ENCODE results near the gene PPP1R27. TPM values are rescaled to one million over a fixed set of nuclear protein-coding genes. Genes with fewer than 3 reads are reported as not detected.

Gene PPP1R27
- total and polyA plus RNA-seq, 9 of the 15 experiments (the other 6 are each of a cell fraction or from before 2014, with no cell fraction given) = 0.29 to 6.9 (median 1.5) TPM; not detected in 2

- TF ChIP-seq POLR2G (IDR thresholded peaks at IDR 0.05; ENCODE audit: low read depth, low read length) (peak; percentile 64), GABPA (tag; conservative IDR thresholded peaks at IDR 0.05; ENCODE audit: low read depth) (0 out of 2 replicates have a peak, but pooled peaks have one; percentile 14), POLR2B (IDR thresholded peaks at IDR 0.05; ENCODE audit: low read depth, partially characterized antibody) (peak; percentile 28), EHMT2 (IDR thresholded peaks at IDR 0.05) (no peak), IRF2 (CRISPR knock-in tag; IDR thresholded peaks at IDR 0.05) (no peak), NFXL1 (CRISPR knock-in tag; IDR thresholded peaks at IDR 0.05) (peak; percentile 51; the same call in 1 of the 2 replicates), HNRNPL (IDR thresholded peaks at IDR 0.05; ENCODE audit: low read depth, low read length) (0 out of 2 replicates have a peak, but pooled peaks have one; percentile 4), ZFP91 (CRISPR knock-in tag; IDR thresholded peaks at IDR 0.05) (no peak), ETV1 (tag; conservative IDR thresholded peaks at IDR 0.05; ENCODE audit: low read depth) (0 out of 2 replicates have a peak, but pooled peaks have one; percentile 7), ZNF311 (CRISPR knock-in tag; IDR thresholded peaks at IDR 0.05) (no peak), C11orf30 (IDR thresholded peaks at IDR 0.05; ENCODE audit: low read depth) (no peak), PRDM10 (IDR thresholded peaks at IDR 0.05; ENCODE audit: partially characterized antibody) (no peak), FIP1L1 (IDR thresholded peaks at IDR 0.05; ENCODE audit: low read depth, low read length, poor library complexity, severe bottlenecking) (no peak), PCBP1 (IDR thresholded peaks at IDR 0.05; ENCODE audit: low read depth, low read length, poor library complexity, severe bottlenecking) (peak; percentile 74), POLR2A (conservative IDR thresholded peaks at IDR 0.05) (no peak), TBP (optimal IDR thresholded peaks at IDR 0.05; ENCODE audit: low read depth, low read length) (no peak)
- TF ChIP-seq, protein P1, sequence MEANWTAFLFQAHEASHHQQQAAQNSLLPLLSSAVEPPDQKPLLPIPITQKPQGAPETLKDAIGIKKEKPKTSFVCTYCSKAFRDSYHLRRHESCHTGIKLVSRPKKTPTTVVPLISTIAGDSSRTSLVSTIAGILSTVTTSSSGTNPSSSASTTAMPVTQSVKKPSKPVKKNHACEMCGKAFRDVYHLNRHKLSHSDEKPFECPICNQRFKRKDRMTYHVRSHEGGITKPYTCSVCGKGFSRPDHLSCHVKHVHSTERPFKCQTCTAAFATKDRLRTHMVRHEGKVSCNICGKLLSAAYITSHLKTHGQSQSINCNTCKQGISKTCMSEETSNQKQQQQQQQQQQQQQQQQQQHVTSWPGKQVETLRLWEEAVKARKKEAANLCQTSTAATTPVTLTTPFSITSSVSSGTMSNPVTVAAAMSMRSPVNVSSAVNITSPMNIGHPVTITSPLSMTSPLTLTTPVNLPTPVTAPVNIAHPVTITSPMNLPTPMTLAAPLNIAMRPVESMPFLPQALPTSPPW (CRISPR knock-in tag; IDR thresholded peaks at IDR 0.05) = peak; percentile 91
- TF ChIP-seq, protein P2, sequence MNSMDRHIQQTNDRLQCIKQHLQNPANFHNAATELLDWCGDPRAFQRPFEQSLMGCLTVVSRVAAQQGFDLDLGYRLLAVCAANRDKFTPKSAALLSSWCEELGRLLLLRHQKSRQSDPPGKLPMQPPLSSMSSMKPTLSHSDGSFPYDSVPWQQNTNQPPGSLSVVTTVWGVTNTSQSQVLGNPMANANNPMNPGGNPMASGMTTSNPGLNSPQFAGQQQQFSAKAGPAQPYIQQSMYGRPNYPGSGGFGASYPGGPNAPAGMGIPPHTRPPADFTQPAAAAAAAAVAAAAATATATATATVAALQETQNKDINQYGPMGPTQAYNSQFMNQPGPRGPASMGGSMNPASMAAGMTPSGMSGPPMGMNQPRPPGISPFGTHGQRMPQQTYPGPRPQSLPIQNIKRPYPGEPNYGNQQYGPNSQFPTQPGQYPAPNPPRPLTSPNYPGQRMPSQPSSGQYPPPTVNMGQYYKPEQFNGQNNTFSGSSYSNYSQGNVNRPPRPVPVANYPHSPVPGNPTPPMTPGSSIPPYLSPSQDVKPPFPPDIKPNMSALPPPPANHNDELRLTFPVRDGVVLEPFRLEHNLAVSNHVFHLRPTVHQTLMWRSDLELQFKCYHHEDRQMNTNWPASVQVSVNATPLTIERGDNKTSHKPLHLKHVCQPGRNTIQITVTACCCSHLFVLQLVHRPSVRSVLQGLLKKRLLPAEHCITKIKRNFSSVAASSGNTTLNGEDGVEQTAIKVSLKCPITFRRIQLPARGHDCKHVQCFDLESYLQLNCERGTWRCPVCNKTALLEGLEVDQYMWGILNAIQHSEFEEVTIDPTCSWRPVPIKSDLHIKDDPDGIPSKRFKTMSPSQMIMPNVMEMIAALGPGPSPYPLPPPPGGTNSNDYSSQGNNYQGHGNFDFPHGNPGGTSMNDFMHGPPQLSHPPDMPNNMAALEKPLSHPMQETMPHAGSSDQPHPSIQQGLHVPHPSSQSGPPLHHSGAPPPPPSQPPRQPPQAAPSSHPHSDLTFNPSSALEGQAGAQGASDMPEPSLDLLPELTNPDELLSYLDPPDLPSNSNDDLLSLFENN (IDR thresholded peaks at IDR 0.05; ENCODE audit: low read depth in 2 of 2, low read length in 2 of 2) = peak in 1 of 2 experiments; percentile 5; a peak in 1 of 4 replicates
Observed at GRCh38 chr17:81868674-81869220, 33.9 kb upstream of the PPP1R27 start (continued).
